A673 (cell line): ENCODE measurements around the gene SORCS1.

Source experiments
- CTCF ChIP-seq: fragments of 300-800, 200-600 bp; sonication (generic); conservative IDR thresholded peaks from 2 replicates; pipeline ENCODE4 v1.5.1; 2017; ENCODE audit warnings: low read depth, mild to moderate bottlenecking, antibody characterized with exemption, low read length, moderate library complexity, mixed read lengths
- EZH2 ChIP-seq: fragments of 200-600 bp; sonication (generic); IDR thresholded peaks from 2 replicates; pipeline ENCODE4 v1.6.1; 2017; ENCODE audit warnings: borderline replicate concordance, low read depth, mild to moderate bottlenecking, mixed read lengths, antibody characterized with exemption, low read length; ENCODE audit not compliant: poor library complexity, severe bottlenecking

- TF ChIP-seq CTCF (no peak), EZH2 (no peak)
Measured at GRCh38 chr10:107129000-107129399, 35.5 kb downstream of the SORCS1 start.
